Iris pigment epithelial cell (primary cell): ENCODE results near the gene SNRPD2.
"Not testable (repeated sequence)": the region's sequence is repeated elsewhere in the genome, so short reads cannot be mapped to it uniquely, and the experiment has no call there.

Experiments
- DNase-seq: peaks from one replicate; pipeline ENCODE4 v3.0.0-alpha.2; 2011; ENCODE audit warnings: low read depth

Gene SNRPD2

GRCh38 chr19:45691516-45692186, at the start of gene SNRPD2:
TSS of gene SNRPD2 (minus strand) at chr19:45691953. CDS start at chr19:45691888, 65 bp downstream.
- DNase-seq: peak; percentile 95

- no peak for DNase-seq
Observed at GRCh38 chr19:45739498-45740439, 48.0 kb upstream of the SNRPD2 start.

DNA sequence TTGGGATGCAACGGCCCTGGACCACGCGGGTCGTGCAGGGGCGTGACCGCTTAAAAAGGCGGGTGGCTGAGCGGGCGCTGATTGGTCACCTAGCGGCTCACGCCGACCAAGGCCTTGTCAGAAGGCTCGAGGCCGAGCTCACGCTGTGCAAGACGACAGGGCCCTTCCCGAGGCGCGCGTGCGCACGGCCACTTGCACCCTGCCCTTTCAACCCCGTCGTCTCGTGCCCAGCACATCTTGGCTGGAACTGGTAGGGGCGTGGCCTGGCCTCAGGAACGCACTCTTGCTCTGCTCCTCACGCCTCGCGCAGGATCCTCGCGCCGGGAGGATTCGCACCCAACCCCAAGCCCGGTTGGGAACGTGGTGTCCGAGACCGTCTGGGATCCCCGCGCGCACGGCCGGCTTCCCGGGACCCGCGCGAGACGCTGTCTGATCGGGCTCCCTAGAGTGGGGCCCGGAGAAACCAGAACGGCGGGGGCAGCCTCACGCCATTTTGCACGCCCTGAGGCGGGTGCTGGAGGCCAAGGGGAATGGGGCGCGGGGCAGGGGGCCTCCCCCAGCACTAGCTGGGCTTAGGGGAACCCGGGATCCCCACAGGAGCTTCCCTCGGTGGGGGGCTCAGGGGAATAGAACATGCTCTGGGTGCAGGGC, 41.5 kb upstream of the SNRPD2 start, which contains the start of gene MEIOSIN:
TSS of gene MEIOSIN (plus strand) at position 280 of the 651 bp plus-strand sequence. CDS start 1,938 bp downstream, outside the sequence.
- DNase-seq: no peak

DNA sequence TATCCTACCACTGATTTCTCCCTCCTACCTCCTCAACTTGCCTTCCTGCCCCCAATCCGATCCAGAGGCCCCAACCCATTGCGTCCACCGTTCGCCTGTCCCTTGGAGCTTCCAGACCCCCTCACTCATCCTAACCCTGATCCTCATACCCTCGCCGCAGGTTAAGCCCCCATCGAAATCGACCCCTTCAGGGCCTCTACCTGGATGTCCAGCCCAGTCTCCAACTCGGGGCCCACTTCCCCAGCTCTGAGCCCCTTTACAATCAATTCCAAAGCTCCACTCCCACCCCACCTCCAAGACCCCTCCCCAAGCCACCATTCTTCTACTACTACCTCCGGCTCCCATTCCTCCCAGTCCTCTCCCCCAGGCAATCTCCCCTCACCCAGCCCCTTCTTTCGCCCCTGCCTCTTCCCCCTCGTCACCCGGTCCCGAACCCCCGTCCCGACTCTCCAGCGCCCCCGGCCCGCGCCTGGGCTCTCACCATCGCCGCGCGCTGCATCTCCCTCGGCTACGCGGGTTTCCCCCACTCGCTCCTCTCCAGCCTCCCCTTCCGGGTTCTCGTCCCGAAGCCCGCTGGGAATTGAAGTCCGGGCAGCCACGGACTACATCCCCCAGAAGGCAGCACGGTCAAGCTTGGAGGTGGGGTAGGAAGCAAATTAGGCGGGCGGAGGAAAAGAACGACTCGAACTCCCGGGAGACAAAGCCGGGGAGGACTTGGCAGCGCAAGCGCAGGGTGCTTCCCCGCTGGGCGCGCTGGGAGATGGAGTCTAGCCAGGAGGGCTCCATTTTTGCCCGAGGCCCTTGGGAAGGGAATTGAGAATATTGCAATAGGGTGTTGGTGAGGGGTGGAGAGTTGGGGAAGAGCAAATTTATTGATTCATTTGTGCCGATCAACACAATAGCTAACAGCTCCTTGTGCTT, 38.9 kb upstream of the SNRPD2 start, which contains the start of gene FBXO46:
TSS of gene FBXO46 (minus strand) at position 529 of the 921 bp plus-strand sequence. CDS start 17,401 bp downstream, outside the sequence.
- peak; percentile 99 for DNase-seq

DNA sequence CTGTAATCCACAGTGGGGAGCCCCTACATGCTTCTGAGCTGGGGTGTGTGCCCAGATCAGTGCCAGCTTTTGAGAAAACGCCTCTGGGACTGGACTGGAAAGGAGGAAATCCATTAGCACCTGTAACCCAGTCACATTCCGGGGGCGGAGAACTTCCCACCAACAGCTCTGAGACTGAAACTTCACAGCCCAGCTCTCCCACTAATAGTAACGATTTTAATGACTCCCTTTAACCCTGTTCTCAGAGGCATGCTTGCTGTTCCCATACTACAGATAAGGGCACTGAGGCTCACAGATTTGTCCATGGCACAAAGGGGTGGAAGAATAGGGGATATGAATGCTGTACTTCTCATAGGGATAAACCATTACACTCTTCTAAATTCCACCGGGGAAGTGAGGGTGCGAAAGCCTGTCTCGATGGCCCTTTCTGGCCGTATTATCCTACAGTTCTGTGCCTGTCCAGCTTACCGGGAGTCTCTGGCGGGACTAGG, 38.1 kb upstream of the SNRPD2 start:
- DNase-seq: no peak

DNA sequence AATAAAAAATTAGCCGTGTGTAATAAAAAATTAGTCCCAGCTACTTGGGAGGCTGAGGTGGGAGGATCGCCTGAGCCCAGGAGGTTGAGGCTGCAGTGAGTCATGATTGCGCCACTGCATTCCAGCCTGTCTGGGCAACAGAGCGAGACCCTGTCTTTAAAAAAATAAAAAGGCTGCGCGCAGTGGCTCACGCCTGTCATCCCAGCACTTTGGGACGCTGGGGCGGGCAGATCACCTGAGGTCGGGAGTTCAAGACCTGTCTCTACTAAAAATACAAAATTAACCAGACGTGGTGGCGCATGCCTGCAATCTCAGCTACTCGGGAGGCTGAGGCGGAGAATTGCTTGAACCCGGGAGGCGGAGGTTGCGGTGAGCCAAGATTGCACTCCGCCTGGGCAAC, 36.9 kb upstream of the SNRPD2 start:
- not testable (repeated sequence) for DNase-seq

- not testable (repeated sequence) for DNase-seq
Observed at GRCh38 chr19:45720065-45720464, 28.3 kb upstream of the SNRPD2 start.

DNA sequence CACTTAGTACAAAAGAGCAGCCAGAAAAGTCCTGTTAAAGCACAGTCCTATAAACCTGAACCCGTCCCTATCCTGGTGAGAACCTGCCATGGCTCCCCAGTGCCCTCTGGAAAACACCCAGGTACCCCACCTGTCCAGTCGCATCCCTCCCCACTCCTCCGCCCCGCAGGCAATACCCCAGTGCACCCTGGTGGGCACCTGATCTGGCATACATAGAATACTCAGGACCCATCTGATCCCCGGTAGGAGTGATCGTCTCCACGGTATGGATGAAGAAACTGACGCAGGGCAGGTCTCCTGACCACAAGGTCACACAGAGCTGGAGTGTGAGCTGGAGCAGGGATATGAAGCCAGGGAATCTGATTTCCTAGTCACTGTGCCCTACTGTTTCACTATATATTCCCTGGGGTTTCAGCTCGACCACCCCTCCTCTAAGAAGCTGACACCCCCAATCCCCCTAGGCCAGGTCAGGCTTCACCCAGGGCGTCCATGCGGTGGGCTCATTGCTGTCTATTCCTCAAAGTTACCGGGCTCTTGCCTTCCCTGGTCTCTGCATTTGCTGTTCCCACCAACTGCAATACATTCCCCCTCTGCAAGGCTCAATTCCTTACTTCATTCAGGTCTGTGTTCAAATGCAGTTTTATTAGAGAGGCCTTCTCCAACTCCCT, 26.4 kb upstream of the SNRPD2 start:
- no peak for DNase-seq

- DNase-seq: peak; percentile 99
Observed at GRCh38 chr19:45717131-45717982, 25.6 kb upstream of the SNRPD2 start.

GRCh38 chr19:45716359-45717130, 24.8 kb upstream of the SNRPD2 start:
- no peak for DNase-seq

DNA sequence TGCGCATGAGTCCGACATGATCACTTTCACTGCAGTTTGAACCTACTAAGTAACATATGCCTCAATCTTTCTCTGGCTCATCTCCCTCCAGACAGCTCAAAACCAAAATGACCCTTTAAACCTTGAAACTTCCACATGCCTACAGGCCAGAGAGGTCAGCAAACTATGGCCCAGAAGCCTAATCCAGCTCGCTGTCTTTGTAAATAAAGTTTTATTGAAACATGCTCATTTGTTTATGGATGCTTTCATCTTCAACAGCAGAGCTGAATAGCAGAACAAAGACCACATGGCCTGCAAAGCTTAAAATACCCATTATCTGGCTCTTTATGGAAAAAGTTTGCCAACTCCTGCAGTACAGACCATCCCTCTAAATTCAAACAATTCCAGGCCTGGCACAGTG, 23.4 kb upstream of the SNRPD2 start:
- no peak for DNase-seq

- DNase-seq: no peak
Observed at GRCh38 chr19:45713141-45713540, 21.4 kb upstream of the SNRPD2 start.

GRCh38 chr19:45712699-45713067, 20.9 kb upstream of the SNRPD2 start:
- no peak for DNase-seq

DNA sequence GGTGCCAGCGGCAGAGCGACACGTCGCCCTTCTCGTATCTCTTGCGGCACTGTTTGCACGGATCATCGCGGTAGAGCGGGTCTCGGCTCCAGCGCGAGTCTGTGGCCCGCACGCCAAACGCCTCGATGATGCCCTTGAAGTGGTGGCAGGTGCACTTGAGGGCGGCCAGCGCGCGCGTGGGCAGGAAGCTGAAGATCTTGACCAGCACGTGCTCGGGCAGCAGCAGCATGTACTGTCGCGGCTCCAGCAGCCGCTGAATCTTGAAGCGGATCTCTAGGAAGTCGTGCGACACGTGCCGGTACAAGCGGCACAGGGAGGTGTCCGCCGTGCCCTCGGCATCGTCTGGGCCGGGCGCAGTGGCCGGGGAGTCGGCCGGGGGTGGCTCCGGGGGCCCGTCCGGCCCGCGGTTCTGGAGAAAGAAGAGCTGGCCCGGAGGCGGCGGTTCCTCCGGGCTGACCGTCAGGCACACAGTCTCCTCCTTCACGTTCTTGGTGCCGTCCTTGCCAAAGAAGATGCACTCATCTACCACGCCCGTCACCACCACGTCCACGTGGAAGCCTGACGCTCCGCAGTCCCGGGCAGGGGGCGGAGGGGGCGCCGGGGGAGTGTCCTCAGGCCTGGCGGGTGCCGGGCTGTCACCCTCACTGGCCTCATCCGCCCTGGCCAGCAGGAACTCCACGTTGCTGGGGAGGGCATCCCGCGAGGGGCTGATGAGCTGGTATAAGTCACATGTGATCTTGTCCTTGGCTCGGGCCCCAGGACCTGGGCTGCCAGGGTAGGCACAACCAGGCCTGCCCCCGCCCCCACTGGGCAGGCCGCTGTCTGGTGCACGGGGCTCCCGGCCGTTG, 20.3 kb upstream of the SNRPD2 start:
- no peak for DNase-seq

GRCh38 chr19:45710356-45711130, 18.8 kb upstream of the SNRPD2 start:
- no peak for DNase-seq

DNA sequence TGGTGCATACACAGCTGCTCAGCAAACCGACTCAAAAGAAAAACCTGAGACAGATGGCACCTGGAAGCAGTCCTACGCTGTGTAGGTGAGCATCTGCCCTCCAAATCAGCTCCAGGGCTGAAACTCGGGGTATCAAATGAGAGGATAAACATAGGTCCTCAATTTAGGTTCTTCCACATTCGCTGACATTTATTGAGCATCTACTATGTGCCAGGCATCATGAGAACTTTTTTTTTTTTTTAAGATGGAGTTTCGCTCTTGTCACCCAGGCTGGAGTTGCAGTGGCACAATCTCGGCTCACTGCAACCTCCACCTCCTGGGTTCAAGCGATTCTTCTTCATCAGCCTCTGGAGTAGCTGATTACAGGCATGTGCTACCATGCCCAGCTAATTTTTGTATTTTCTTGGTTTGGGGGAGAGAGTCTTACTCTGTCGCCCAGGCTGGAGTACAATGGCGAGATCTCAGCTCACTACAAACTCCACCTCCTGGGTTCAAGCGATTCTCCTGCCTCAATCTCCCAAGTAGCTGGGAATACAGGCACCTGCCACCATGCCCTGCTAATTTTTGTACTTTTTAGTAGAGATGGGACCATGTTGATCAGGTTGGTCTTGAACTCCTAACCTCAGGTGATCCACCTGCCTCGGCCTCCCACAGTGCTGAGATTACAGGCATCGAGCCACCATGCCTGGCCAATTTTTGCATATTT, 14.1 kb upstream of the SNRPD2 start:
- DNase-seq: no peak
